NCI-H2196 (cell line): ENCODE results near the gene OR2M7.
"Not testable (repeated sequence)": the region's sequence is repeated elsewhere in the genome, so short reads cannot be mapped to it uniquely, and the experiment has no call there.

Source experiments
- DNase-seq: peaks from one replicate; lab custom pipeline; 2025; ENCODE audit not compliant: unreplicated experiment; lab: John Stamatoyannopoulos, UW

Gene OR2M7, protein sequence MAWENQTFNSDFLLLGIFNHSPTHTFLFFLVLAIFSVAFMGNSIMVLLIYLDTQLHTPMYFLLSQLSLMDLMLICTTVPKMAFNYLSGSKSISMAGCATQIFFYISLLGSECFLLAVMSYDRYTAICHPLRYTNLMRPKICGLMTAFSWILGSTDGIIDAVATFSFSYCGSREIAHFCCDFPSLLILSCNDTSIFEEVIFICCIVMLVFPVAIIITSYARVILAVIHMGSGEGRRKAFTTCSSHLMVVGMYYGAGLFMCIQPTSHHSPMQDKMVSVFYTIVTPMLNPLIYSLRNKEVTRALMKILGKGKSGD

DNA sequence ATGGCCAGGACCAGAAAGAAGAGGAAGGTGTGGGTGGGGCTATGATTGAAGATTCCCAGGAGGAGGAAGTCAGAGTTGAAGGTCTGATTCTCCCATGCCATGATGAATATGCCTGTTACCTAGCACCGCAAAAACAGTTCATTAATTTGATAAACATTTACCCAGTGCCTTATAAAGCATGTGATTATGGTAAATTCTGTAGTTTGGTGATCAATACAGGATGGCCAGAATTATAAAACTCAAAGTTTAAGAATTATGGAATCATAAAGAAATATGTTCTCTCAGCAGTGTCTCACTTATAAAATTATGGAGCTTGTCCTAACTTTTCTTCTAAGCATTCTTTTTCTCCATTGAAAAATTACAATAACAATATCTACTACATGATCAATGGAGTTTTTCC is at the start of gene OR2M7:
TSS of gene OR2M7 (minus strand) at position 101 of the 400 bp plus-strand sequence. CDS start at position 101, 0 bp downstream.
- DNase-seq, result no peak

DNA sequence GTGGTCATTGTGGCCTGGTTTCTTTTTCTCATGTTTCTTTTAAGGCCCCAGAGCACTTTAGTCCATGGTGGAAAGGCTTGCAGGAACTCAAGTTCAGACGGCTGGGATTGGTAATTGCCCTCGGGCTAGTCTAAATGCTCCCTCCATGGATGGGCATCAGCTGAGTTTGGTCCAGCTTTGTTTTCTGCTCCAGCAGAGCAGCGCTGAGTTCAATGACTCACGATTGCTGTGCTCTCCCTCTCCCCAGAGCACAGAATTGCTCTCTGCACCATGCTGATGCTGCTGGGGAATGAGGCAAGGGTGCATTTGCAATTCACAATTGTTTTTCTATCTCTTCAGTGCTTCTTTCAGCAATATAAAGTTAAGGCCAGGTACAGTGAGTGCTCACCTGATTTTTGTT is 49.4 kb upstream of the OR2M7 start:
- no peak for DNase-seq

DNA sequence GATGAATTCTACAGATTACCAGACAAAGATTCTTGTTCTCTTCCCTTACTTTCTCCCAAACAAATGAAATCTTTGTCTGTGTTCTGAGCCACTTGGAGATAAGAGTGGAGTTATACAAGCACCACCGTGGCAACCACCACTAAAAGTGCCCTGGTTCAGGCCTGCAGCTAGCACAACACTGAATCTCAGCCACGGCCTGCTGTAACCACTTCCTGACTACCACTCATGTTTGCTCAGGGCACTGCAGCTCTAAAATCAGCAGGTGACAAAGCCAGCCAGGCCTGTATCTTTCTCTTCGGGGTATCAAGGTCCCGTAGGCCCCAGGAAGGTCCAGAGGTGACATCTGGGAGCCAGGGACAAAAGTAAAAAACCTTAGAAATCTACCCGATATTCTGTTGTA is 48.0 kb upstream of the OR2M7 start:
- DNase-seq, result no peak

DNA sequence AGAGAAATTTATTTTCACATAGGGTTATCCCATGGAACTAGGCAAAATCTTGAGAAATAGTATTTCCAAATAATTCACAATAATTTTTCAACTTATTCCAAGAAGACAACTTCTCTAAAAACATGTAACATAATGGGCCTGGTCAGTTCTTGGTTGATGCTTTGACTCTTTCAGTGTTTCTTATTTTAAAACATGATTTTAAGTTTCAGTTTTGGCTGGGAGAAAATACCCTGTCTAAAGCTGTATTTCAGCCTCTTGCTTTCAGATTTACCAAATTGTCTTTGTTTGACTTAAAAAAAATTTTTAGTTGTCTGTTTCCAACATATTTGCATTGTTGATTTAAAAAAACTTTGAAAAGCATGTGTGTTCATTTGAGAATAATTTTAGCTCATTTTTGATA is 42.2 kb upstream of the OR2M7 start:
- DNase-seq, result no peak

DNA sequence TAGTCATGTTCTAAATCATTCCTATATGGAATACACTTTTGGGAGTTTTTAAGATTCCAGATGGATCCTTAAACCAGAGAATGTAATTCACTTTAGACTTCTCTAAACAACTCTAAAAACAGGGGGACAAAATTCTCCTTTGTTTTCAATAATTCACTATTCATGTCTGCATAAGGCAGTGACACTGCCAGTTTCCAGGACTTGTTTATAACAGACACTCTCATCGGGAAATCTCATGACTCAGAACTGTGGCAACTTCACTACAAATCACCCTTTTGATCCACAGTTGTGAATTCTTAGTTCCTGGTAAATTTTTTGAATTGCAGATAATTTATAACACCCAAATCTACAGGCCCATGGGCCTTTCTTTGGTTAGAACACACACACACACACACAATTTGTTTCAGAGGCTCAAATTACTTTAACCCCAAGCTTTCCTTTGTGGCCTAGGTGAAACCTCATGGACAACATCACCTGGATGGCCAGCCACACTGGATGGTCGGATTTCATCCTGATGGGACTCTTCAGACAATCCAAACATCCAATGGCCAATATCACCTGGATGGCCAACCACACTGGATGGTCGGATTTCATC is 36.9 kb upstream of the OR2M7 start, which contains the start of gene OR2T4:
TSS of gene OR2T4 (plus strand) at position 545 of the 595 bp plus-strand sequence. CDS start at position 545, 0 bp downstream.
- DNase-seq, result no peak

DNA sequence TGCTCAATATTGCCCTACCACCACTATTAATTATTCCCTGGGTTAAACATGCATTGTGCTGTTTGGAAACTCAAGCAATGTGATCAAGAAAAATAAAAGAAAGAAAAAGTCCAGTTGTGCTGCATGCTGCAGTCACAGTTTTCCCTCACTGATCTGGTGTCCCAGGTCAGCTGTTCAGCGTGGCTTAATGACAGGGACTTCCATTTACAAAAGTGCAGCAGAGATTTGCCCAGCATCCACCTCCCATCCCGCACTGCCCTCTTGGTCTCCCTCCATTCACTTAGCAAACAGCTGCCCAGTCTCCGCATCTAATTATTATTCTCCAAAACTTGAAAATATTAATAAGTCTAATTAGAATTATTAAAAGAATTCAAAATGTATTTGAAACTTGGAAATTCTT is 35.0 kb upstream of the OR2M7 start:
- DNase-seq, result no peak

DNA sequence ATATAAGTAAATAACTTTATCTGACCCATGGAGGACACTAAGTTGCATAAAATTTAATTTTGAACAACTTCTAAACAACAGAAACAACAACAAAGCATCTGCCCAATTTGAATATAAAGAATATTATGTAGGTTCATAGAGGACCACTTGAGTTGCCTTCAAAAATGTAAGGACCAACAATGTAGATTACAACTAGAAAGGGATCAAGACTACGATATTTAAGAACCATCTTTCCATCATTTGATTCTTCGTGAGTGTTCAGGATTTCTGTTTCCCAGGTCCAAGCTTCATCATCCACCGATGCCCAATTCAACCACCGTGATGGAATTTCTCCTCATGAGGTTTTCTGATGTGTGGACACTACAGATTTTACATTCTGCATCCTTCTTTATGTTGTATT is 24.1 kb upstream of the OR2M7 start, which contains the start of gene OR14C36:
TSS of gene OR14C36 (plus strand) at position 301 of the 400 bp plus-strand sequence. CDS start at position 301, 0 bp downstream.
- DNase-seq, result no peak

DNA sequence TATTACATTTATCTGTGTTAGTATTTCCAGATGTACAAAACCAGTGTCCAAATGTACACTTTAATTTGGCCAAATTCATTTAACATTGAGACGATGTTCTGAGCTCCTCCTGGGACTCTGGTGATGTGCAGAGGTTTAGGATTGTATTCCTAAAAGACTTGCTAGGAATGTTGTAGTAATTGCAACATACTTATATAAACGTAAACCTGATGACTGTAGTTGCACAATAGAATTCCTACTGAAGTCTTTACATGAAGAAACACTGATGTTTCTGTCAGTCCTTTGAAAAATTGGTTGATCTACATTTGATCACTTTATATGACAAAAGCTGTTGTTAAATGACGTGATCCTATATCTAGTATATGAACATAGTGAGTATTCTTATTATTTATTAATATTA is 19.1 kb upstream of the OR2M7 start:
- no peak for DNase-seq

DNA sequence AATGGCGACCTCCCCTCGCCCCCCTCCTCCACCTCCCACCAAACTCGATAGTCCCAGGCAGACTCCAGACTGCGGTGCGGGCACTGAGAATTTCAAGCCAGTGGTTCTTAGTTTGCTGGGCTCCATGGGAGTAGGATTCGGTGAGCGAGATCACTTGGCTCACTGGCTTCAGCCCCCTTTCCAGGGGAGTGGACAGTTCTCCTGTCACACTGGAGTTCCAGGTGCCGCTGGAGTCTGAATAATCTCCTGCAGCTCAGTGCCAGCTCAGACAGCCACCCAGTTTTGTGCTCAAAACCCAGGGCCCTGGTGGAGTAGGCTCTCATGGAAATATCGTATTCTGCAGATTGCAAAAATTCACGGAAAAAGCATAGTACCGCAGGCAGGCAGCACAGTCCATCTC is 7.6 kb downstream of the OR2M7 start:
- DNase-seq, result no peak

DNA sequence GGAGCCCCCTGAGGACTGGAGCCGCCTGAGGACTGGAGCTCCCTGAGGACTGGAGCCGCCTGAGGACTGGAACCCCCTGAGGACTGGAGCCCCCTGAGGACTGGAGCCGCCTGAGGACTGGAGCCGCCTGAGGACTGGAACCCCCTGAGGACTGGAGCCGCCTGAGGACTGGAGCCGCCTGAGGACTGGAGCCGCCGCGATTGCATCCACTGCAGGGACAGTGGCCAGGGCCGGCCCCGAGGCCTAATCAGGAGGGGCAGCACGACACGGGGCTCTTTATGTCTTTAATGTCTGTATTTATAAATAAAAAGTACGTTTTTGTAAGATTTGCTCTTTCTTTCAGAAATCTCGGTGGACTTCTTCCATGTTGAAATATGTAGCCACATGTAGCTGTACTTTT is 17.6 kb downstream of the OR2M7 start:
- not testable (repeated sequence) for DNase-seq

DNA sequence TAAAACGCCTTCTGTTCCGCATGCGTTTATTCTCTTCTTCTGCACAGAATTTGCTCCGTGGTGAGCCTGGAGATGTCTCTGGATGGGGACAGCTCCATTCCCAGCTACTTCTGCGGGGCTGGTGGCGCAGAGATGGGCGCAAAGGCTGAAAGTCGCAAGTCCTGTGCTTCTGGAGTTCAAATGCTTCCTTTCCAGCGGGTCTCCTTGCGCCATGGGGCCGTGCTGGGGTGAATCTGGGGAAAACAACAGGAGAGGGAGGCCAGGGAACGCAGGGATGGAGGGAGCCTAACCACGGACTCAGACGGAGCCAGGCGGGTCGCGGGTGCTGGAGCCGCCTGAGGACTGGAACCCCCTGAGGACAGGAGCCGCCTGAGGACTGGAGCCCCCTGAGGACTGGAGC is 18.3 kb downstream of the OR2M7 start:
- no peak for DNase-seq

DNA sequence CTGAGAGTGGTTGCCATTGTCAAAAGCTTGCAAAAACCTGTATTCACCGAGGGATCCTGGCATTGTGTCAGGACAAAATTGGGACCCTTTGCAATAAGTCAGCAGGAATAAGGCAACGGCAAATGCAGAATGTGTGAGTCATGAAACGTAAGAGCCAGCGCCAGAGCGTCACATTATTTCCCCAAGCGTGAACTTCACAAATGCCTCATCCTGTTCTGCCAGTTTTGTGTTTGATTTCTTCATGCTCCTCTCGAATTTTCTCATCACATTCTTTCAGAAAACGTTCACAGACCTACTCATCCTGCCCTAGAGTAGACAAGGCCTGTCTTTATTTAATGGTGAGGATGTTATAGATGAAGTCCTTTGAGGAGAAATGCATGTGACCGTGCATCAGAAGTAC is 18.7 kb downstream of the OR2M7 start:
- not testable (repeated sequence) for DNase-seq

DNA sequence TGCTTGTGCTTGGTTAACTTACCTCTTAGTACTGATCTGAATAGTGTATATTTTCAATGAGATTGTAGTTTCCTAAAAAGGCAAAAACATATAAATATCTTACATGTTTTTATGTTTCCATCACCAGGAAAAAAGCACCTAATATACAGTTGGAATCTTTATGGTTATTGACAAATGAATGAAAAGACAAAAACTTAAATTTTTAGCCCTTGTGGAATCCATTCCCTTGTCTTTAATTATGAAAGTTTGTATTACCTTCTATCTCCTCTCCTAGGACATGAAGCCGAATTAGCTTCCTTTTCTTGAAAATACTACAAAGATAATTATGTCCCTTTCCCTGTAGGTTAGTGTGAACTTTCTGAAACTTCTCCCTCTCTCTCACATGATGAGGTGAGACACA is 21.0 kb downstream of the OR2M7 start, which contains the start of gene OR2T12:
TSS of gene OR2T12 (minus strand) at position 101 of the 400 bp plus-strand sequence. CDS start 7,846 bp downstream, outside the sequence.
- DNase-seq, result no peak

DNA sequence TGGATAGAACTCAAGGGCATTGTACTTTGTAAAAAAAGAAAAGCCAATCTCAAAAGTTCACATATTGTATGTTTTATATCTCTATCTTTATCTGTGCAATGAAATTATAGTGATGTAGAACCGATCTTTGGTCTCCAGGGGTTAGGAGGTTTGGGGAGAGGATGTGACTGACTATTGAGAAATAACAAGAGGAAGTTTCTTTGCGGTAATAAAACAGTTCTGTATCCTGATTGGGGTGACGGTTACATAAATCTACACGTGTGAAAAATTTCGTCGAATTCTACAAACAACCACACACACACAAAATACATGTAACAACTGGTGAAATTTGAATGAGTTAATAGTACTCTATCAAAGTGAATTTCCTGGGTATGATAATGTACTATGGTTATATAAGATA is 36.0 kb downstream of the OR2M7 start:
- no peak for DNase-seq

DNA sequence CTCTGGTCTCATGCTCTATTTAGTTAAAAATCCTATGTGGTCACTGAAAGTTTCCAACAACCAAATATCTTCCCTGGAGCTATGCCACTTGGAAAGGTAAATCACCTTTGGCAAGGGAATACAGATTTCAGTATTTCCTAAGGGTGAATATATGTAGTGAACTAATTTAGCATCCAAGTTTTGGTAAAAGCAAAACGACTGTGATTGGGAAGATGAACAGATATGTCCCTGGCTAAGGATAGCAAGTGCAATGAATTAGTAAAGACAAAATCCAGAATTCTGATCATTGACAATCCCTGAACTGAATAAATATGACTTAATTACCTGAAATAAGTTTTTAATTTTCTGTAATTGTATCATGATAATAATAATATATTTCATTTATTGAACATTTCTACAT is 46.5 kb downstream of the OR2M7 start, which contains the start of gene OR2T33:
TSS of gene OR2T33 (minus strand) at position 101 of the 400 bp plus-strand sequence. CDS start 4,162 bp downstream, outside the sequence.
- DNase-seq, result no peak
